Keratinocyte (primary cell): ENCODE measurements around the gene TARS3. TPM values are rescaled to one million over a fixed set of nuclear protein-coding genes. Genes with fewer than 3 reads are reported as not detected.

Experiments
- DNase-seq: peaks from one replicate; pipeline ENCODE4 v3.0.0-alpha.2; 2011; ENCODE audit warnings: low read depth, missing footprints, low spot score
- FAIRE-seq: peaks from 2 replicates; lab custom pipeline; 2011; peaks lifted over from hg19 to GRCh38; lab: Jason Lieb, UNC
- H2AFZ ChIP-seq: 2 replicates; pipeline ENCODE4 v1.6.0; 2012; ENCODE audit warnings: low read length, control low read depth, inconsistent platforms; ENCODE audit not compliant: control insufficient read depth
- H3K27ac ChIP-seq: 2 replicates; pipeline ENCODE4 v1.5.1; 2011; ENCODE audit warnings: low read length; ENCODE audit not compliant: control insufficient read depth, insufficient read depth
- H3K27me3 ChIP-seq: 3 replicates; pipeline ENCODE4 v1.6.0; 2011; ENCODE audit warnings: low read length; ENCODE audit not compliant: control insufficient read depth, insufficient read depth; ENCODE audit errors: extremely low read depth
- H3K36me3 ChIP-seq, 2 experiments: 2 replicates in 1 of 2; 3 replicates in 1 of 2; pipeline ENCODE4 v1.5.1; 2011; ENCODE audit warnings: low read length in 2 of 2, mild to moderate bottlenecking in 1 of 2; ENCODE audit not compliant: control insufficient read depth in 2 of 2, insufficient read depth in 2 of 2; ENCODE audit errors: extremely low read depth in 1 of 2
- H3K4me1 ChIP-seq: 3 replicates; pipeline ENCODE4 v1.5.1; 2011; ENCODE audit warnings: low read length; ENCODE audit not compliant: control insufficient read depth, insufficient read depth; ENCODE audit errors: extremely low read depth
- H3K4me2 ChIP-seq: 3 replicates; pipeline ENCODE4 v1.6.0; 2011; ENCODE audit warnings: low read depth, low read length; ENCODE audit not compliant: control insufficient read depth, insufficient read depth; ENCODE audit errors: extremely low read depth
- H3K4me3 ChIP-seq, 3 experiments: fragments of 200-600 bp in 1 of 3; sonication (generic) in 1 of 3; 2 replicates in 2 of 3; 3 replicates in 1 of 3; pipeline ENCODE4 v1.5.1; 2011 to 2016; ENCODE audit warnings: low read length in 3 of 3, mild to moderate bottlenecking in 3 of 3, control low read depth in 2 of 3, inconsistent platforms in 1 of 3, low read depth in 1 of 3, mixed read lengths in 1 of 3, mixed run types in 1 of 3, moderate library complexity in 1 of 3; ENCODE audit not compliant: control insufficient read depth in 2 of 3, insufficient read depth in 2 of 3; ENCODE audit errors: extremely low read depth in 1 of 3
- H3K79me2 ChIP-seq: 2 replicates; pipeline ENCODE4 v1.6.0; 2012; ENCODE audit warnings: low read length; ENCODE audit not compliant: control insufficient read depth, insufficient read depth
- H3K9ac ChIP-seq: 3 replicates; pipeline ENCODE4 v1.6.0; 2011; ENCODE audit warnings: low read length; ENCODE audit not compliant: control insufficient read depth, insufficient read depth; ENCODE audit errors: extremely low read depth
- H3K9me1 ChIP-seq: 3 replicates; pipeline ENCODE4 v1.6.0; 2011; ENCODE audit warnings: low read length; ENCODE audit not compliant: control insufficient read depth, insufficient read depth; ENCODE audit errors: extremely low read depth
- H3K9me3 ChIP-seq: 2 replicates; pipeline ENCODE4 v1.5.1; 2012; ENCODE audit warnings: low read depth, low read length; ENCODE audit not compliant: control insufficient read depth
- H4K20me1 ChIP-seq: 3 replicates; pipeline ENCODE4 v1.6.0; 2011; ENCODE audit warnings: low read length; ENCODE audit not compliant: control insufficient read depth, insufficient read depth; ENCODE audit errors: extremely low read depth
- EZH2 ChIP-seq: IDR thresholded peaks from one replicate; pipeline ENCODE4 v1.6.1; 2012; ENCODE audit warnings: inconsistent platforms, mild to moderate bottlenecking, low read length, moderate library complexity
- dilution Hi-C: fragments of 300-500 bp; cut with MboI; formaldehyde crosslinking; loops from one replicate; pipeline ENCODE4 v1.7.0; 2020; ENCODE audit warnings: low sequenced_read_pairs; ENCODE audit not compliant: extremely low pct_ligation_motif_present
- polyA plus RNA-seq, 5 experiments: library from polyadenylated mRNA; depleted of rRNA in 3 of 5; stranded (reverse) in 3 of 5; stranded (forward) in 1 of 5; unstranded in 1 of 5; fragments of >200 nt; gene quantifications; 1 replicate in 1 of 5; 2 replicates in 3 of 5; 3 replicates in 1 of 5; pipeline versions ENCODE4 v1.2.1 to v1.2.3, GENCODE V29; 2011 to 2012; ENCODE audit warnings: missing spikeins in 2 of 5, low read depth in 1 of 5, low replicate concordance in 1 of 5
- TF ChIP-seq, protein P1 (sequence below), 3 experiments: IDR thresholded peaks in 1 of 3; conservative IDR thresholded peaks in 1 of 3; optimal IDR thresholded peaks in 1 of 3; 2 replicates in 2 of 3; 3 replicates in 1 of 3; pipeline versions ENCODE3 to v1.5.1; 2011; ENCODE audit warnings: low read length in 3 of 3, mild to moderate bottlenecking in 3 of 3, moderate library complexity in 2 of 3, control low read depth in 1 of 3, inconsistent platforms in 1 of 3; ENCODE audit not compliant: insufficient read depth in 2 of 3; ENCODE audit errors: extremely low read depth in 1 of 3

TARS3 gene
- polyA plus RNA-seq, 1 donor (not counting 4 experiments of a cell fraction or from before 2014, with no cell fraction given) = 3.9 TPM

DNA sequence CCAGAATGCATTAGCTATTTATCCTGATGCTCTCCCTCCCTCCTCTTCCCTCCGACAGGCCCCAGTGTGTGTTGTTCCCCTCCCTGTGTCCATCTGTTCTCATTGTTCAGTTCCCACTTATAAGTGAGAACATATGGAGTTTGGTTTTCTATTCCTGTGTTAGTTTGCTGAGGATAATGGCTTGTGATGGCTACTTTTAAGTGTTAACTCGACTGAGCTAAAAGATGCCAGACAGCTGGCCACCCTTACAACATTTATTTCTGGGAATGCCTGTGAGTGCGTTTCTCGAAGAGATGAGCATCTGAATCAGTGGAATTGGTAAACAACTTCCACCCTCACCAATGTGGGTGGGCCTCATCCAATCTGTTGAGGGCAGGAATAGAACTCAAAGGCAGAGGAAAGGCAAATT, 47.3 kb downstream of the TARS3 start:
- no peak for FAIRE-seq
- no peaks in the 10 kb centered on the region for H3K9me3 ChIP-seq
- peaks cover 0 to 7% of the 10 kb centered on the region in 2 experiments for H3K36me3 ChIP-seq
- no peak overlapping the region for H3K27ac ChIP-seq
- no peak overlapping the region for H3K4me2 ChIP-seq
- DNase-seq = no peak
- dilution Hi-C loops = no loop called here
- H4K20me1 ChIP-seq = no peaks in the 10 kb centered on the region
- no peak overlapping the region for H3K9ac ChIP-seq
- H3K4me1 ChIP-seq = peaks cover 15% of the 10 kb centered on the region
- TF ChIP-seq, protein P1, sequence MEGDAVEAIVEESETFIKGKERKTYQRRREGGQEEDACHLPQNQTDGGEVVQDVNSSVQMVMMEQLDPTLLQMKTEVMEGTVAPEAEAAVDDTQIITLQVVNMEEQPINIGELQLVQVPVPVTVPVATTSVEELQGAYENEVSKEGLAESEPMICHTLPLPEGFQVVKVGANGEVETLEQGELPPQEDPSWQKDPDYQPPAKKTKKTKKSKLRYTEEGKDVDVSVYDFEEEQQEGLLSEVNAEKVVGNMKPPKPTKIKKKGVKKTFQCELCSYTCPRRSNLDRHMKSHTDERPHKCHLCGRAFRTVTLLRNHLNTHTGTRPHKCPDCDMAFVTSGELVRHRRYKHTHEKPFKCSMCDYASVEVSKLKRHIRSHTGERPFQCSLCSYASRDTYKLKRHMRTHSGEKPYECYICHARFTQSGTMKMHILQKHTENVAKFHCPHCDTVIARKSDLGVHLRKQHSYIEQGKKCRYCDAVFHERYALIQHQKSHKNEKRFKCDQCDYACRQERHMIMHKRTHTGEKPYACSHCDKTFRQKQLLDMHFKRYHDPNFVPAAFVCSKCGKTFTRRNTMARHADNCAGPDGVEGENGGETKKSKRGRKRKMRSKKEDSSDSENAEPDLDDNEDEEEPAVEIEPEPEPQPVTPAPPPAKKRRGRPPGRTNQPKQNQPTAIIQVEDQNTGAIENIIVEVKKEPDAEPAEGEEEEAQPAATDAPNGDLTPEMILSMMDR (optimal IDR thresholded peaks at IDR 0.05 in 1 of 3, IDR thresholded peaks at IDR 0.05 in 1 of 3, conservative IDR thresholded peaks at IDR 0.05 in 1 of 3; ENCODE audit: extremely low read depth in 1 of 3, insufficient read depth in 2 of 3, low read length in 3 of 3) = no peak
- TF ChIP-seq EZH2 = no peak
- no peak overlapping the region for H2AFZ ChIP-seq
- H3K9me1 ChIP-seq = no peaks in the 10 kb centered on the region
- no peaks in the 10 kb centered on the region for H3K79me2 ChIP-seq
- H3K4me3 ChIP-seq = no peak overlapping the region
- no peaks in the 10 kb centered on the region for H3K27me3 ChIP-seq

DNA sequence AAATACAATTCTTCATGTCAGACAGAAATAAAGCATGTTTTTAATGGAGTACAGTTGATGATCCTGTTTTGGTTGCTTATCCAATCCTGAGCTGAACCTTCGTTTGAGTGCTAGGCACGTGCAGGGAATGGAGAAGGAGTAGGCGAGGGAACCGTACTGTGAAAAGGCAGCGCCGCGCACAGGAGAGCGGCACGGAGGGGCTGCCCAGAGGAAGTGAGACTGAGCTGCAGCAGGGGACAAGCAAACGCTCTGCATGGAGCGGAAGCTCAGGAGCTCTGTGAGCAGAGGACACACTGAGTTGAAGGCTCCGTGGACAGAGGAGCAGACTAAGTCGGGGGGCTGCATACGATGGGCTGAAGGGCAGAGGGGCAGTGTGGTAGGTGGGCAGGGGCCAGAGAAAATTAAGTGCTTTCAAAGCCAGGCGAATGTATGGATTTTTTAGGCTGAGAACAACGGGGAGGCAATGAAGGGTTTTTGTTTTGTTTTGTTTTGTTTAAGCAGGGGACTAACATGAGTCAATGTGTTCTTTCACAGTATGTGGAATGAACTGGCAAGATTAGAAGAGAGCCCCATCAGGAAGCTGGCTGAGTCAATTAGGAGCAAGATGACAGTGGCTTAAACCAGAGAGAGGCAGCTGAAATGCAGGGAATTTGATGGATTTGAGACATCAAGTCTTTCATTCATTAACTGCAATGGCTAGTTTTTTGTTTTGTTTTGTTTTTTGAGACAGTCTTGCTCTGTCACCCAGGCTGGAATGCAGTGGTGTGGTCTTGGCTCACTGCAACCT, 48.3 kb downstream of the TARS3 start:
- Histone ChIP-seq H3K79me2 (no peaks in the 10 kb centered on the region), H3K4me1 (peaks cover 15% of the 10 kb centered on the region), H3K9ac (peak overlapping the region; percentile 5), H3K4me2 (no peak overlapping the region), H2AFZ (no peak overlapping the region), H3K4me3 (no peak overlapping the region), H3K36me3 (peaks cover 0 to 7% of the 10 kb centered on the region in 2 experiments), H3K27ac (peak overlapping the region; percentile 49), H3K9me3 (no peaks in the 10 kb centered on the region), H3K9me1 (no peaks in the 10 kb centered on the region), H3K27me3 (no peaks in the 10 kb centered on the region), H4K20me1 (no peaks in the 10 kb centered on the region)
- FAIRE-seq (peak; percentile 48), DNase-seq (no peak)
- dilution Hi-C loops = no loop called here
- TF ChIP-seq, protein P1 (optimal IDR thresholded peaks at IDR 0.05 in 1 of 3, IDR thresholded peaks at IDR 0.05 in 1 of 3, conservative IDR thresholded peaks at IDR 0.05 in 1 of 3; ENCODE audit: extremely low read depth in 1 of 3, insufficient read depth in 2 of 3, low read length in 3 of 3) = no peak
- TF ChIP-seq EZH2 = no peak
